CD14-positive monocyte (primary cell): Measurements from ENCODE around the gene ZNF473. TPM values are rescaled to one million over a fixed set of nuclear protein-coding genes. Genes with fewer than 3 reads are reported as not detected.

ENCODE experiments used
- DNase-seq, 3 donors: peaks; one replicate each; pipeline ENCODE4 v3.0.0-alpha.2; 2011 to 2022
- H2AFZ ChIP-seq: 2 replicates; pipeline ENCODE4 v1.6.0; 2012; ENCODE audit warnings: mild to moderate bottlenecking, low read depth, low read length, inconsistent platforms; ENCODE audit not compliant: insufficient read depth, poor library complexity, severe bottlenecking
- H3K27ac ChIP-seq, 2 donors: 1 replicate in 1 of 2; 2 replicates in 1 of 2; pipeline ENCODE4 v1.5.1; 2012 to 2013; ENCODE audit warnings: low read length in 2 of 2, control low read depth in 1 of 2, inconsistent platforms in 1 of 2, low read depth in 1 of 2, mild to moderate bottlenecking in 1 of 2
- H3K27me3 ChIP-seq, 2 donors: one replicate each; pipeline versions ENCODE4 v1.6.0 to v1.6.1; 2011 to 2013; ENCODE audit warnings: low read length in 2 of 2; ENCODE audit not compliant: control insufficient read depth in 2 of 2, insufficient read depth in 2 of 2
- H3K36me3 ChIP-seq, 2 donors: replicated peaks in 1 of 2; 1 replicate in 1 of 2; 2 replicates in 1 of 2; pipeline versions ENCODE4 v1.5.1 to v1.6.1; 2012 to 2013; ENCODE audit warnings: low read length in 2 of 2, control low read depth in 1 of 2, inconsistent platforms in 1 of 2, mild to moderate bottlenecking in 1 of 2; ENCODE audit not compliant: insufficient read depth in 2 of 2, control insufficient read depth in 1 of 2
- H3K4me1 ChIP-seq, 2 donors: 1 replicate in 1 of 2; 2 replicates in 1 of 2; pipeline versions ENCODE4 v1.5.1 to v1.6.1; 2012 to 2013; ENCODE audit warnings: low read length in 2 of 2, control low read depth in 1 of 2, inconsistent platforms in 1 of 2, mild to moderate bottlenecking in 1 of 2, moderate library complexity in 1 of 2; ENCODE audit not compliant: insufficient read depth in 2 of 2, control insufficient read depth in 1 of 2
- H3K4me2 ChIP-seq: replicated peaks from 2 replicates; pipeline ENCODE3; 2012; ENCODE audit warnings: low read length, moderate library complexity, mild to moderate bottlenecking; ENCODE audit not compliant: poor library complexity, severe bottlenecking; ENCODE audit errors: extremely low read depth
- H3K4me3 ChIP-seq, 3 experiments: fragments of 200-600 bp in 1 of 3; sonication (generic) in 1 of 3; replicated peaks in 1 of 3; 1 replicate in 2 of 3; 2 replicates in 1 of 3; pipeline ENCODE4 v1.5.1; 2011 to 2013; ENCODE audit warnings: low read length in 3 of 3, mild to moderate bottlenecking in 3 of 3, control low read depth in 2 of 3, low read depth in 2 of 3, inconsistent platforms in 1 of 3, moderate library complexity in 1 of 3
- H3K79me2 ChIP-seq: 2 replicates; pipeline ENCODE4 v1.6.0; 2012; ENCODE audit warnings: mild to moderate bottlenecking, control low read depth, inconsistent platforms, low read length, moderate library complexity; ENCODE audit not compliant: insufficient read depth
- H3K9ac ChIP-seq: 2 replicates; pipeline ENCODE4 v1.6.0; 2017; ENCODE audit warnings: low read length, mild to moderate bottlenecking; ENCODE audit not compliant: insufficient read depth, poor library complexity, severe bottlenecking
- H3K9me3 ChIP-seq, 2 donors: replicated peaks in 1 of 2; 1 replicate in 1 of 2; 2 replicates in 1 of 2; pipeline versions ENCODE4 v1.5.1 to v1.6.1; 2012 to 2013; ENCODE audit warnings: low read length in 2 of 2, control low read depth in 1 of 2; ENCODE audit not compliant: control insufficient read depth in 1 of 2, insufficient read depth in 1 of 2
- H4K20me1 ChIP-seq: 2 replicates; pipeline ENCODE4 v1.6.0; 2012; ENCODE audit warnings: mild to moderate bottlenecking, low read length, control low read depth, moderate library complexity; ENCODE audit not compliant: insufficient read depth
- H3K27ac Mint-ChIP-seq, 7 donors: one replicate each; pipeline ENCODE4 v1.8.0; 2020; ENCODE audit warnings: mild to moderate bottlenecking in 7 of 7, mixed read lengths in 7 of 7, moderate library complexity in 6 of 7, inconsistent platforms in 2 of 7
- H3K27me3 Mint-ChIP-seq, 3 donors: one replicate each; pipeline ENCODE4 v1.8.0; 2021 to 2022; ENCODE audit warnings: low read depth in 3 of 3, mild to moderate bottlenecking in 3 of 3, mixed read lengths in 3 of 3, moderate library complexity in 3 of 3, inconsistent platforms in 1 of 3
- H3K36me3 Mint-ChIP-seq, 2 donors: one replicate each; pipeline ENCODE4 v1.8.0; 2020; ENCODE audit warnings: mixed read lengths in 2 of 2, inconsistent platforms in 1 of 2, mild to moderate bottlenecking in 1 of 2
- H3K4me1 Mint-ChIP-seq: one replicate; pipeline ENCODE4 v1.8.0; 2020; ENCODE audit warnings: mild to moderate bottlenecking, mixed read lengths
- H3K4me3 Mint-ChIP-seq, 2 donors: one replicate each; pipeline ENCODE4 v1.8.0; 2020; ENCODE audit warnings: mild to moderate bottlenecking in 2 of 2, mixed read lengths in 2 of 2, moderate library complexity in 1 of 2
- H3K9me3 Mint-ChIP-seq, 7 donors: one replicate each; pipeline ENCODE4 v1.8.0; 2020 to 2022; ENCODE audit warnings: mixed read lengths in 7 of 7, mild to moderate bottlenecking in 6 of 7, moderate library complexity in 6 of 7, inconsistent platforms in 2 of 7
- CTCF ChIP-seq: fragments of 200-600 bp; IDR thresholded peaks from one replicate; pipeline ENCODE4 v1.8.0; 2022; ENCODE audit warnings: antibody characterized with exemption, mild to moderate bottlenecking
- WGBS: methylation state at CpG from one replicate; pipeline ENCODE4 v1.1.5; 2013; ENCODE audit warnings: missing lambda C conversion rate; ENCODE audit not compliant: insufficient coverage; 5-methylcytosine and 5-hydroxymethylcytosine counted together
- intact Hi-C, 2 donors: fragments of 100-400 bp; cut with micrococcal nuclease; formaldehyde crosslinking; loops; one replicate each; pipeline versions ENCODE4 v1.15.0 to v1.15.1; 2023
- polyA plus RNA-seq, 3 donors: library from polyadenylated mRNA; depleted of rRNA in 1 of 3; unstranded in 2 of 3; stranded (reverse) in 1 of 3; fragments of 300-500 nt in 2 of 3; fragments of >200 nt in 1 of 3; fragmentation: Illumina TruSeq in 2 of 3; gene quantifications; 1 replicate in 2 of 3; 2 replicates in 1 of 3; pipeline ENCODE4 v1.2.3, GENCODE V29; 2012 to 2021

Gene ZNF473
- polyA plus RNA-seq, 3 donors: 0.73 to 2.3 (median 1.6) TPM

- peaks cover 74 to 90% of the 10 kb centered on the region in 2 donors for H3K36me3 Mint-ChIP-seq
- peak overlapping the region in 1 of 7 donors; percentile 14 for H3K27ac Mint-ChIP-seq
- TF ChIP-seq CTCF: no peak
- H3K9me3 Mint-ChIP-seq: no peaks in the 10 kb centered on the region
- Histone ChIP-seq H3K27me3 (no peaks in the 10 kb centered on the region), H3K4me1 (peaks cover 13 to 16% of the 10 kb centered on the region in 2 donors), H3K9me3 (no peaks in the 10 kb centered on the region), H3K27ac (no peak overlapping the region), H3K4me3 (no peak overlapping the region), H3K79me2 (no peaks in the 10 kb centered on the region), H3K4me2 (no peak overlapping the region), H2AFZ (no peak overlapping the region), H3K36me3 (peaks cover 71 to 93% of the 10 kb centered on the region in 2 donors), H3K9ac (no peak overlapping the region), H4K20me1 (peaks cover 52% of the 10 kb centered on the region)
- H3K27me3 Mint-ChIP-seq: peaks cover 0 to 2% (median 0%) of the 10 kb centered on the region in 3 donors
- 94% methylated on average over 10 of the region's 10 CpGs for WGBS
- H3K4me1 Mint-ChIP-seq: peaks cover 15% of the 10 kb centered on the region
- intact Hi-C loops: no loop called here
- no peak overlapping the region for H3K4me3 Mint-ChIP-seq
- no peak for DNase-seq
These were observed 17.3 kb upstream of the ZNF473 start for GRCh38 chr19:50008532-50008931.

- DNase-seq: no peak
- H3K79me2 ChIP-seq: peaks cover 6% of the 10 kb centered on the region
- Mint-ChIP-seq H3K4me3 (no peak overlapping the region), H3K27me3 (peaks cover 0 to 1% (median 0%) of the 10 kb centered on the region in 3 donors), H3K4me1 (no peaks in the 10 kb centered on the region), H3K9me3 (peaks cover 0 to 5% (median 0%) of the 10 kb centered on the region in 7 donors), H3K27ac (peak overlapping the region in 1 of 7 donors; percentile 37), H3K36me3 (peaks cover 67 to 90% of the 10 kb centered on the region in 2 donors)
- no peak for TF ChIP-seq CTCF
- no peaks in the 10 kb centered on the region for H3K9me3 ChIP-seq
- H2AFZ ChIP-seq: no peak overlapping the region
- H3K9ac ChIP-seq: no peak overlapping the region
- no peak overlapping the region for H3K4me3 ChIP-seq
- peaks cover 72 to 91% of the 10 kb centered on the region in 2 donors for H3K36me3 ChIP-seq
- no peaks in the 10 kb centered on the region for H3K27me3 ChIP-seq
- no peak overlapping the region for H3K27ac ChIP-seq
- intact Hi-C loops: no loop called here
- WGBS: no CpG with 5 or more reads among the region's 1 CpG
- peaks cover 47% of the 10 kb centered on the region for H4K20me1 ChIP-seq
- no peak overlapping the region for H3K4me2 ChIP-seq
- H3K4me1 ChIP-seq: no peaks in the 10 kb centered on the region
These were observed 9.5 kb upstream of the ZNF473 start for GRCh38 chr19:50016225-50016807.
